Vagina (tissue), 2 donors: ENCODE measurements around the gene MUC6. TPM values are rescaled to one million over a fixed set of nuclear protein-coding genes. Genes with fewer than 3 reads are reported as not detected.

Experiments used
- DNase-seq, 2 donors: peaks; one replicate each; pipeline ENCODE4 v3.0.0-alpha.2; 2017; ENCODE audit errors: extremely low spot score in 2 of 2
- H3K27ac ChIP-seq: fragments of 200-600 bp; sonication (generic); one replicate; pipeline ENCODE4 v1.5.1; 2019
- H3K27me3 ChIP-seq: fragments of 200-600 bp; sonication (generic); one replicate; pipeline ENCODE4 v1.5.1; 2019
- H3K36me3 ChIP-seq, 2 donors: fragments of 200-600 bp; sonication (generic); one replicate each; pipeline ENCODE4 v1.5.1; 2017 to 2019
- H3K4me1 ChIP-seq: fragments of 200-600 bp; sonication (generic); one replicate; pipeline ENCODE4 v1.5.1; 2019
- H3K4me3 ChIP-seq, 2 donors: fragments of 200-600 bp; sonication (generic); 1 replicate in 1 of 2; 2 replicates in 1 of 2; pipeline ENCODE4 v1.5.1; 2016 to 2019
- H3K9me3 ChIP-seq: fragments of 200-600 bp; sonication (generic); one replicate; pipeline ENCODE4 v1.5.1; 2019
- POLR2A ChIP-seq, 2 donors: fragments of 450-650 bp; IDR thresholded peaks; one replicate each; pipeline ENCODE4 v1.6.1; 2017; ENCODE audit warnings: antibody characterized with exemption in 2 of 2, mild to moderate bottlenecking in 2 of 2, moderate library complexity in 2 of 2
- POLR2AphosphoS5 ChIP-seq, 2 donors: sonication (generic); formaldehyde crosslinking; IDR thresholded peaks; one replicate each; pipeline ENCODE4 v1.9.0; 2017; ENCODE audit warnings: antibody characterized with exemption in 2 of 2, mild to moderate bottlenecking in 2 of 2, low read depth in 1 of 2; ENCODE audit not compliant: insufficient read depth in 1 of 2
- intact Hi-C: fragments of 100-400 bp; cut with DNase I; formaldehyde crosslinking; loops from one replicate; pipeline ENCODE4 v1.15.1; 2023
- total RNA-seq: library from RNA; depleted of rRNA; stranded (reverse); fragments of >200 nt; gene quantifications from one replicate; pipeline ENCODE4 v1.2.3, GENCODE V29; 2016
- TF ChIP-seq, protein P1 (sequence below), 3 experiments: fragments of 450-650 bp in 2 of 3; fragments of 200-600 bp in 1 of 3; sonication (generic) in 1 of 3; IDR thresholded peaks; one replicate each; pipeline ENCODE4 v1.5.1; 2017 to 2019; ENCODE audit warnings: antibody characterized with exemption in 3 of 3, mild to moderate bottlenecking in 2 of 3, moderate library complexity in 2 of 3

Gene MUC6
- total RNA-seq, 1 donor from 2014 or later: not detected

DNA sequence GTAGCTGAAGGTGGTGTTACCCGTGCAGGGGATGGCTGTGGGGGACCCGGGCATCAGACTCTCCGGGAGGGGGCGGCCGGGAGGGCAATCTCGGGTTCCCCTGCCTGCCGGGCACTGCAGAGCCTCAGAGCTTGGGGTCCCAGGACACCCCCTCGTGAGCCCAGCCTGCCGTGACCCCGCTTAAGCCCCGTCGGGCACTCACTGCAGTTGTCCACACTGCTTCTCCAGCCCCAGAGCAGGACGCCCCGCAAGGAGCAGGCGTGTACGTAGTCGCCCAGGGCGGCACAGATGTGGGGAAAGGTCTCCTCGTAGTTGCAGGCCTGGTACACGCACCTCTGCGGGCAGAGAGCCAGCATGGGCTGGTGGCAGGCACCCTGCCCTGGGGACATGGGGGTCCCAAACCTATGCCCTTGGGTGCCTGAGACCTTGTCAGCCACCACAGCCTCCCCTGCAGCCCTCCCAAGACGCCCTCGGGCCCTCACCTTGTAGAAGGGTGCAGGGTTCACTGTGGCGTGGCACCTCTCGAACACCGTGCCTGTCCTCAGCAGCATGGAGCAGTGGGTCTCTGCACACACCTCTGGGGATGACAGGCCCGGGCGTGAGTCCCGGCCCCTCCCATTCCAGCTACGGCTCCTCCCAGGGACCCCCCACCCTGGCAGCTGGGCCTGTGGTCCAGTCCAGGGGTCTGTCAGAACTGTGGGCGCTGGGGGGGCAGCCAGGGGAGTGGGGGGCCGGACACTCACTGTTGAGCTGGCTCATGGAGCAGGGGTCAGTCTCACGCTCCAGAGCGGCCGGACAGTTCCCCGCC, 8.8 kb downstream of the MUC6 start:
- Histone ChIP-seq H3K4me3 (no peak overlapping the region), H3K27me3 (no peaks in the 10 kb centered on the region), H3K4me1 (no peaks in the 10 kb centered on the region), H3K27ac (no peak overlapping the region), H3K9me3 (no peaks in the 10 kb centered on the region), H3K36me3 (no peaks in the 10 kb centered on the region)
- DNase-seq: no peak
- intact Hi-C loops: no loop called here
- TF ChIP-seq, protein P1, sequence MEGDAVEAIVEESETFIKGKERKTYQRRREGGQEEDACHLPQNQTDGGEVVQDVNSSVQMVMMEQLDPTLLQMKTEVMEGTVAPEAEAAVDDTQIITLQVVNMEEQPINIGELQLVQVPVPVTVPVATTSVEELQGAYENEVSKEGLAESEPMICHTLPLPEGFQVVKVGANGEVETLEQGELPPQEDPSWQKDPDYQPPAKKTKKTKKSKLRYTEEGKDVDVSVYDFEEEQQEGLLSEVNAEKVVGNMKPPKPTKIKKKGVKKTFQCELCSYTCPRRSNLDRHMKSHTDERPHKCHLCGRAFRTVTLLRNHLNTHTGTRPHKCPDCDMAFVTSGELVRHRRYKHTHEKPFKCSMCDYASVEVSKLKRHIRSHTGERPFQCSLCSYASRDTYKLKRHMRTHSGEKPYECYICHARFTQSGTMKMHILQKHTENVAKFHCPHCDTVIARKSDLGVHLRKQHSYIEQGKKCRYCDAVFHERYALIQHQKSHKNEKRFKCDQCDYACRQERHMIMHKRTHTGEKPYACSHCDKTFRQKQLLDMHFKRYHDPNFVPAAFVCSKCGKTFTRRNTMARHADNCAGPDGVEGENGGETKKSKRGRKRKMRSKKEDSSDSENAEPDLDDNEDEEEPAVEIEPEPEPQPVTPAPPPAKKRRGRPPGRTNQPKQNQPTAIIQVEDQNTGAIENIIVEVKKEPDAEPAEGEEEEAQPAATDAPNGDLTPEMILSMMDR (IDR thresholded peaks at IDR 0.05): no peak
- no peak for TF ChIP-seq POLR2AphosphoS5 (IDR thresholded peaks at IDR 0.05; ENCODE audit: insufficient read depth in 1 of 2, low read depth in 1 of 2)
- no peak for TF ChIP-seq POLR2A (IDR thresholded peaks at IDR 0.05)

DNA sequence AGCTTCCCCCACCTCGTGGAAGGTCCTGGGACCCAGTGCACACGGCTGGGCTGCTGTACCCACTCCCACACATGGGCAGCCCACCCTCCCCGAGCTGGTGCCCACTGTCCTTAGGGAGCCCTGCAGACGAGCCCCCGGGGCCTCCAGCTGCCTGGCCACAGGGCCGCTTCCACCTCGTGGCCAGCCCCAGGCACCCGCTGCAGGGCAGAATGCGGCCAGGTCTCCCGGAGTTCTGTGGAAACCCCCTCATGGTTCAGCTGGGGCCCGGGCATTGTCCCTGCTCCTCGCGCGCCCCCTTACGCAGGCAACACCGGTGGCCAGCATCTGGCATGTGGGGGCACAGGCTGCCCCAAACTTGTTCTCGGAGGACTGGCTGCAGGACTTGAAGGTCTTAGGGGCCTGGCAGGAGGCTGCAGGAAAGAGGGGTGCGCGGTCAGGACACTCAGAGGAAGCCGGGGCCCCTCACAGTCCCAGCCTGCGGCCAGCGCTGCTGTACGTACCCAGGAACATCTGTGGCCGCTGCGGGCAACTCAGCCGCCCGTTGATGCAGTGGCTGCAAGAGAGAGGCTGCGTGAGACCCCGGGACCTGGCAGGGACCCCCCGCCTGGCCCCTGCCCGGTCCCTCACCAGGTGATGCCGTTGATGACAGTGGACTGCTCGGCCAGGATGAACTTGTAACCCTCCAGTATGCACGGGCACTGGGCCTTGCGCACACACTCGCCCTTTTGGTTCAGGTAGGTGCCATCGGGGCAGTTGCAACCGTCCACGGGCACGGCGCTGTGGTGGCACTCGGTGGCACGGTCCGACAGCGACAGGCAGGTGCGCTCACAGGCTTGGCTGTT, 9.7 kb downstream of the MUC6 start:
- H3K36me3 ChIP-seq: no peaks in the 10 kb centered on the region
- TF ChIP-seq, protein P1 (IDR thresholded peaks at IDR 0.05): no peak
- TF ChIP-seq POLR2AphosphoS5 (IDR thresholded peaks at IDR 0.05; ENCODE audit: insufficient read depth in 1 of 2, low read depth in 1 of 2) (no peak), POLR2A (IDR thresholded peaks at IDR 0.05) (no peak)
- intact Hi-C loops: no loop called here
- no peaks in the 10 kb centered on the region for H3K4me1 ChIP-seq
- no peaks in the 10 kb centered on the region for H3K9me3 ChIP-seq
- H3K27ac ChIP-seq: no peak overlapping the region
- no peak overlapping the region for H3K4me3 ChIP-seq
- no peak for DNase-seq
- no peaks in the 10 kb centered on the region for H3K27me3 ChIP-seq

DNA sequence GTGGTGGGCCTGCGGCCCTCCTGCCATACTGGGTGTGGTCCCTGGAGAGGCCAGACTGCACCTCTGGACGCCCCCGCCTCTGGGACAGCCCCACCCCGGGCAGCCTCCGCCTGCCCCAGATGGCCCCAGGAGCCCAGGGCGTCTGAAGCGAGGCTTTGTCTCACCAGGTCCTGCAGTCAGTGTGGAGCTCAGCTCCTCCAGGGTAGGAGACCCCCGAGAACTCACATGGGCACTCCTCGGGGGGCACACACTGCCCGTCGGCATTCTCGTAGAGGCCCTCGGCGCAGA, 10.4 kb downstream of the MUC6 start:
- DNase-seq: no peak
- H3K4me1 ChIP-seq: no peaks in the 10 kb centered on the region
- H3K27me3 ChIP-seq: no peaks in the 10 kb centered on the region
- intact Hi-C loops: no loop called here
- no peak for TF ChIP-seq POLR2A (IDR thresholded peaks at IDR 0.05)
- no peak for TF ChIP-seq POLR2AphosphoS5 (IDR thresholded peaks at IDR 0.05; ENCODE audit: insufficient read depth in 1 of 2, low read depth in 1 of 2)
- TF ChIP-seq, protein P1 (IDR thresholded peaks at IDR 0.05): no peak
- no peaks in the 10 kb centered on the region for H3K9me3 ChIP-seq
- no peak overlapping the region for H3K4me3 ChIP-seq
- H3K36me3 ChIP-seq: no peaks in the 10 kb centered on the region
- no peak overlapping the region for H3K27ac ChIP-seq

DNA sequence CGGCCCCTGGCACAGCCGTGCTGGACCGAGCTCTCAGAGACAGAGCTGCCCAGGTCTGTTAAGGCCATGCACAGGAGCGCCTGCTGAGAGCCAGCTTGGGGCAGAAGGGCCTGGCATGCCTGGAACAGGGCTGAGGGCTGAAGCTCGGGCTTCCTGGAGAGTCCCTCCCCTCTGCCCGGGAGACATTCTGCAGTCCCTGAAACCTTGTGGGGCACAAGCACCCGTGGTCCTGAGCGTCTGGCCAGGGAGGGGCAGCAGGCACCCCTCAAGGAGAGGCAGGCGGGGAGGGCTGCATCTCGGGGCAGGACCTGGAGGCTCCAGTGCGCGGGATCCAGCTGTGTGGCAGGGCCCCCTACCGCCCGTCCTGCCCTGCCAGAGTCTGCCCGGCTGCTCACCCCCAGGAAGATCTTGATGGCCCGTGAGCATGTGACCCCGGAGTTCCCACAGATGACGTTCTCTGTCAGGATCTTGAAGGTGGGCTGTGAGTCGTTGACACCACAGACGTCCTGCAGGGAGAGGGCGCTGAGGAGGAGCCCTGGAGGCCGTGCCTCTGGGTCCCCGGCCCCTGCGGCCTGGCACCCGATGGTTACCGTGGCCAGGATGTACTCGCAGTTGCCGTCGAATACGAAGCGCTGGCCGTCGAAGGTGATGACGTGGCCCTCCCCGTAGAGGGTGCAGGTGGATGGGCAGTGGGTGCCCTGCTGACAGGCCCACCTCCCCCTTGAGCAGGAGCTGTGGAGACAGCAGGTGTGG, 10.9 kb downstream of the MUC6 start:
- Histone ChIP-seq H3K9me3 (no peaks in the 10 kb centered on the region), H3K27me3 (no peaks in the 10 kb centered on the region), H3K4me3 (no peak overlapping the region), H3K27ac (no peak overlapping the region), H3K4me1 (no peaks in the 10 kb centered on the region), H3K36me3 (no peaks in the 10 kb centered on the region)
- TF ChIP-seq, protein P1 (IDR thresholded peaks at IDR 0.05): no peak
- TF ChIP-seq POLR2AphosphoS5 (IDR thresholded peaks at IDR 0.05; ENCODE audit: insufficient read depth in 1 of 2, low read depth in 1 of 2) (no peak), POLR2A (IDR thresholded peaks at IDR 0.05) (no peak)
- DNase-seq: no peak
- intact Hi-C loops: no loop called here
